B cell (primary cell): ENCODE measurements around the gene DDX10. TPM values are rescaled to one million over a fixed set of nuclear protein-coding genes. Genes with fewer than 3 reads are reported as not detected.

Experiments
- ATAC-seq: fragments of 200-7000 bp; cut with Tn5 transposase; one replicate; pipeline ENCODE4 v1.10.0; 2021; ENCODE audit warnings: low read depth, mild to moderate bottlenecking, moderate number of reproducible peaks, moderate library complexity
- CTCF ChIA-PET: fragments of 350-600 bp; sonication (Branson Sonifier 250); formaldehyde crosslinking; loops from one replicate; lab custom pipeline; 2021; ENCODE audit warnings: antibody characterized with exemption, inconsistent platforms; lab: Charles Lee
- POLR2A ChIA-PET: fragments of 350-600 bp; sonication (Branson Sonifier 250); formaldehyde crosslinking; loops from one replicate; lab custom pipeline; 2021; ENCODE audit warnings: antibody characterized with exemption; lab: Charles Lee
- DNase-seq: peaks from one replicate; pipeline ENCODE4 v3.0.0; 2013
- H2AFZ ChIP-seq: 2 replicates; pipeline ENCODE4 v1.6.1; 2012; ENCODE audit warnings: mild to moderate bottlenecking, low read depth, low read length; ENCODE audit not compliant: insufficient read depth, poor library complexity, severe bottlenecking
- H3K27ac ChIP-seq, 2 donors: 1 replicate in 1 of 2; 2 replicates in 1 of 2; pipeline ENCODE4 v1.5.1; 2012 to 2013; ENCODE audit warnings: low read length in 2 of 2, mild to moderate bottlenecking in 2 of 2, moderate library complexity in 1 of 2
- H3K27me3 ChIP-seq, 4 experiments: fragments of 200-600 bp in 1 of 4; sonication (generic) in 1 of 4; replicated peaks in 1 of 4; 1 replicate in 2 of 4; 2 replicates in 2 of 4; pipeline versions ENCODE4 v1.6.1 to v1.7.0; 2013 to 2016; ENCODE audit warnings: low read length in 3 of 4, mild to moderate bottlenecking in 2 of 4, mixed read lengths in 1 of 4, moderate library complexity in 1 of 4; ENCODE audit not compliant: insufficient read depth in 4 of 4, control insufficient read depth in 3 of 4; ENCODE audit errors: control extremely low read depth in 1 of 4
- H3K36me3 ChIP-seq, 2 experiments: replicated peaks in 1 of 2; 1 replicate in 1 of 2; 2 replicates in 1 of 2; pipeline versions ENCODE4 v1.6.1 to v1.7.1; 2013; ENCODE audit warnings: low read length in 1 of 2; ENCODE audit not compliant: insufficient read depth in 2 of 2, control insufficient read depth in 1 of 2; ENCODE audit errors: control extremely low read depth in 1 of 2, extremely low read depth in 1 of 2
- H3K4me1 ChIP-seq, 2 donors: fragments of 200-600 bp in 1 of 2; sonication (generic) in 1 of 2; 1 replicate in 1 of 2; 2 replicates in 1 of 2; pipeline versions ENCODE4 v1.5.1 to v1.6.1; 2013 to 2017; ENCODE audit warnings: low read length in 2 of 2; ENCODE audit not compliant: control insufficient read depth in 2 of 2, insufficient read depth in 2 of 2
- H3K4me2 ChIP-seq: replicated peaks from 2 replicates; pipeline ENCODE3; 2012; ENCODE audit warnings: mild to moderate bottlenecking, low read depth, low read length; ENCODE audit not compliant: poor library complexity, severe bottlenecking
- H3K4me3 ChIP-seq, 5 experiments: fragments of 200-600 bp in 1 of 5; sonication (generic) in 1 of 5; 1 replicate in 3 of 5; 2 replicates in 2 of 5; pipeline versions ENCODE4 v1.5.1 to v1.7.0; 2011 to 2016; ENCODE audit warnings: low read length in 4 of 5, mild to moderate bottlenecking in 4 of 5, low read depth in 2 of 5, control low read depth in 1 of 5, moderate library complexity in 1 of 5; ENCODE audit not compliant: insufficient read depth in 1 of 5; ENCODE audit errors: control extremely low read depth in 1 of 5, extremely low read depth in 1 of 5
- H3K79me2 ChIP-seq: fragments of 200-600 bp; sonication (generic); one replicate; pipeline ENCODE4 v1.6.0; 2016; ENCODE audit warnings: low read length; ENCODE audit not compliant: control insufficient read depth, insufficient read depth
- H3K9ac ChIP-seq: fragments of 200-600 bp; sonication (generic); 2 replicates; pipeline ENCODE4 v1.6.1; 2017; ENCODE audit warnings: mild to moderate bottlenecking, low read length, moderate library complexity
- H3K9me3 ChIP-seq, 3 donors: one replicate each; pipeline versions ENCODE4 v1.6.1 to v1.7.1; 2013; ENCODE audit warnings: low read length in 2 of 3; ENCODE audit not compliant: control insufficient read depth in 2 of 3, insufficient read depth in 1 of 3; ENCODE audit errors: control extremely low read depth in 1 of 3
- H4K20me1 ChIP-seq: 2 replicates; pipeline ENCODE4 v1.6.0; 2012; ENCODE audit warnings: mild to moderate bottlenecking, low read length; ENCODE audit not compliant: insufficient read depth, control insufficient read depth, poor library complexity, severe bottlenecking
- H3K27ac Mint-ChIP-seq: one replicate; pipeline ENCODE4 v1.8.0; 2021; ENCODE audit warnings: mixed read lengths
- H3K27me3 Mint-ChIP-seq: one replicate; pipeline ENCODE4 v1.8.0; 2021; ENCODE audit warnings: mixed read lengths
- H3K4me1 Mint-ChIP-seq: one replicate; pipeline ENCODE4 v1.8.0; 2021; ENCODE audit warnings: mixed read lengths
- H3K4me3 Mint-ChIP-seq: one replicate; pipeline ENCODE4 v1.8.0; 2021; ENCODE audit warnings: mixed read lengths
- H3K9me3 Mint-ChIP-seq: one replicate; pipeline ENCODE4 v1.8.0; 2022; ENCODE audit warnings: mixed read lengths; ENCODE audit not compliant: insufficient read depth
- EZH2 ChIP-seq: IDR thresholded peaks from 2 replicates; pipeline ENCODE4 v1.6.1; 2012; ENCODE audit warnings: borderline replicate concordance, low read depth, mild to moderate bottlenecking, moderate library complexity, low read length; ENCODE audit not compliant: insufficient read depth, poor library complexity, severe bottlenecking
- WGBS: methylation state at CpG from one replicate; pipeline ENCODE4 v1.1.5; 2013; ENCODE audit warnings: missing lambda C conversion rate; ENCODE audit not compliant: insufficient coverage; 5-methylcytosine and 5-hydroxymethylcytosine counted together
- intact Hi-C: fragments of 100-400 bp; cut with micrococcal nuclease; formaldehyde crosslinking; loops from one replicate; pipeline ENCODE4 v1.10.0; 2022
- polyA plus RNA-seq: library from polyadenylated mRNA; depleted of rRNA; stranded (reverse); fragments of >200 nt; gene quantifications from 2 replicates; pipeline ENCODE4 v1.2.3, GENCODE V29; 2012
- total RNA-seq, 2 donors: library from RNA; stranded (reverse); fragments of 120-200 nt in 1 of 2; gene quantifications; 1 replicate in 1 of 2; 2 replicates in 1 of 2; pipeline versions ENCODE4 v1.2.3 to v1.2.4, GENCODE V29; 2013 to 2022
- TF ChIP-seq, protein P1 (sequence below): fragments of 200-600 bp; IDR thresholded peaks from one replicate; pipeline ENCODE4 v1.8.0; 2022; ENCODE audit warnings: antibody characterized with exemption, mild to moderate bottlenecking

DDX10 gene
- total and polyA plus RNA-seq, 2 donors (not counting 1 experiment from before 2014, with no cell fraction given): 15.6 to 30.6 TPM

DNA sequence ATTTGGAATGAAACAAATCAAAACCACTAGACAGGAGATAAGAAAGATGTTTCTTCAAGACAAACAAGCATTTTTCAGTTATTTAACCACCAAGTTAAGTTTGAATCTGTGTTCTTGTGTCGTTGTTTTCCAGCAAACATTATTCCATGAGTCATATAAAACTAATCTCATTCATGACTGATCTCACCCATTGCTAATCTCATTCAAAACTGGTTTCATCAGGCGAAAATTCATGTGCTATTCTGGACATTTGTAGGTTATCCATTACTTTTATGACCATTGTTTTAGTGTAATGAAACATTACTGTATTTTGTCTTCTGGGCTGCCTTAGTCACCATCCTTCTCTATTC is 221.8 kb downstream of the DDX10 start:
- H3K4me1 ChIP-seq: no peaks in the 10 kb centered on the region
- ChIA-PET CTCF (interaction anchor here (0.7 kb wide), 1 partner anchor 189 kb away, joined by 5 read pairs; no protein-coding TSS in a partner anchor), POLR2A (no interaction called here)
- H3K9me3 Mint-ChIP-seq: no peaks in the 10 kb centered on the region
- no peak for DNase-seq
- no peak overlapping the region for H3K27ac Mint-ChIP-seq
- no peaks in the 10 kb centered on the region for H3K27me3 Mint-ChIP-seq
- H3K4me3 Mint-ChIP-seq: no peak overlapping the region
- H4K20me1 ChIP-seq: no peaks in the 10 kb centered on the region
- H3K4me1 Mint-ChIP-seq: peaks cover 7% of the 10 kb centered on the region
- H3K4me3 ChIP-seq: no peak overlapping the region
- H3K4me2 ChIP-seq: no peak overlapping the region
- no peaks in the 10 kb centered on the region for H3K9me3 ChIP-seq
- no CpG with 5 or more reads among the region's 2 CpGs for WGBS
- H3K36me3 ChIP-seq: no peaks in the 10 kb centered on the region
- H3K9ac ChIP-seq: no peak overlapping the region
- intact Hi-C loops: no loop called here
- ATAC-seq: no peak
- H3K27ac ChIP-seq: no peak overlapping the region
- H3K27me3 ChIP-seq: no peaks in the 10 kb centered on the region
- H3K79me2 ChIP-seq: no peaks in the 10 kb centered on the region
- TF ChIP-seq EZH2: no peak
- TF ChIP-seq, protein P1, sequence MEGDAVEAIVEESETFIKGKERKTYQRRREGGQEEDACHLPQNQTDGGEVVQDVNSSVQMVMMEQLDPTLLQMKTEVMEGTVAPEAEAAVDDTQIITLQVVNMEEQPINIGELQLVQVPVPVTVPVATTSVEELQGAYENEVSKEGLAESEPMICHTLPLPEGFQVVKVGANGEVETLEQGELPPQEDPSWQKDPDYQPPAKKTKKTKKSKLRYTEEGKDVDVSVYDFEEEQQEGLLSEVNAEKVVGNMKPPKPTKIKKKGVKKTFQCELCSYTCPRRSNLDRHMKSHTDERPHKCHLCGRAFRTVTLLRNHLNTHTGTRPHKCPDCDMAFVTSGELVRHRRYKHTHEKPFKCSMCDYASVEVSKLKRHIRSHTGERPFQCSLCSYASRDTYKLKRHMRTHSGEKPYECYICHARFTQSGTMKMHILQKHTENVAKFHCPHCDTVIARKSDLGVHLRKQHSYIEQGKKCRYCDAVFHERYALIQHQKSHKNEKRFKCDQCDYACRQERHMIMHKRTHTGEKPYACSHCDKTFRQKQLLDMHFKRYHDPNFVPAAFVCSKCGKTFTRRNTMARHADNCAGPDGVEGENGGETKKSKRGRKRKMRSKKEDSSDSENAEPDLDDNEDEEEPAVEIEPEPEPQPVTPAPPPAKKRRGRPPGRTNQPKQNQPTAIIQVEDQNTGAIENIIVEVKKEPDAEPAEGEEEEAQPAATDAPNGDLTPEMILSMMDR: no peak
- no peak overlapping the region for H2AFZ ChIP-seq

DNA sequence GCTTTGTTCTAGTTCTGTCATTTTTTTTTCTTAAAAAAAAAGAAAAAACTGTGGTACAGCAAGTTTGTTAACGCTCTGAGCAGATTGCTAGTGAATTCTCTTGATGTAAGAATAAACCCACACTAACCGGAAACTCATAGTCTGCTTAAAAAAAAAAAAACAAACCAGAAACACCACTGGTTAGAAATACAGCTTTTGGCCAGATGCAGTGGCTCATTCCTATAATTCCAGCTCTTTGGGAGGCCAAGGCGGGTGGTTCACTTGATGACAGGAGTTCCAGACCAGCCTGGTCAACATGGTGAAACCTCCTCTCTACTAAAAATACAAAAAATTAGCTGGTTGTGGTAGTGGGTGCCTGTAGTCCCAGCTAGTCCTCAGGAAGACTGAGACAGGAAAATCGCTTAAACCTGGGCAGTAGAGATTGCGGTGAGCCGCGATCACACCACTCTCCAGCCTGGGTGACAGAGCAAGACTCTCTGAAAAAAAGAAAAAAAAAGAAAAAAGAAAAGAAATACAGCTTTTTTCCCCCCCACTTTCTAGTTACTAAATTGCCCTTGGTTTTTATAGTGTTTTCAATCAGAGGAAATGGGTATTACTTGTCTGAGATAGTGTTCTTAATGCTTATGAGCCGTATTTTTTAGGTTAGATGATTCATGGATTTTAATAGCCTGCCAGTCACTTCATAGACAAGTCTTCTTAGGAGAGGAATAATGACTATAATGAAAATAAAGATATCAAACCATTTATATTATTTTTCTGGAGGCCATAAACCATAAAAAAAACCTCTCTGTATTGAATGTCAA is 222.8 kb downstream of the DDX10 start:
- no peak overlapping the region for H3K4me3 Mint-ChIP-seq
- H3K36me3 ChIP-seq: no peaks in the 10 kb centered on the region
- DNase-seq: no peak
- no peak overlapping the region for H2AFZ ChIP-seq
- H4K20me1 ChIP-seq: no peaks in the 10 kb centered on the region
- WGBS: no CpG with 5 or more reads among the region's 8 CpGs
- no peak overlapping the region for H3K4me3 ChIP-seq
- H3K27me3 Mint-ChIP-seq: no peaks in the 10 kb centered on the region
- H3K4me1 Mint-ChIP-seq: peaks cover under 1% of the 10 kb centered on the region
- intact Hi-C loops: no loop called here
- H3K9me3 Mint-ChIP-seq: no peaks in the 10 kb centered on the region
- ChIA-PET POLR2A (no interaction called here), CTCF (no interaction called here)
- no peak overlapping the region for H3K27ac ChIP-seq
- ATAC-seq: no peak
- no peak overlapping the region for H3K4me2 ChIP-seq
- no peaks in the 10 kb centered on the region for H3K9me3 ChIP-seq
- H3K27ac Mint-ChIP-seq: no peak overlapping the region
- no peak overlapping the region for H3K9ac ChIP-seq
- no peaks in the 10 kb centered on the region for H3K27me3 ChIP-seq
- no peaks in the 10 kb centered on the region for H3K79me2 ChIP-seq
- TF ChIP-seq EZH2: no peak
- TF ChIP-seq, protein P1: no peak
- no peaks in the 10 kb centered on the region for H3K4me1 ChIP-seq
